Measurements from ENCODE around the gene CNGB1.
"Not testable (repeated sequence)": the region's sequence is repeated elsewhere in the genome, so short reads cannot be mapped to it uniquely, and the experiment has no call there.

The CNGB1 gene

DNA sequence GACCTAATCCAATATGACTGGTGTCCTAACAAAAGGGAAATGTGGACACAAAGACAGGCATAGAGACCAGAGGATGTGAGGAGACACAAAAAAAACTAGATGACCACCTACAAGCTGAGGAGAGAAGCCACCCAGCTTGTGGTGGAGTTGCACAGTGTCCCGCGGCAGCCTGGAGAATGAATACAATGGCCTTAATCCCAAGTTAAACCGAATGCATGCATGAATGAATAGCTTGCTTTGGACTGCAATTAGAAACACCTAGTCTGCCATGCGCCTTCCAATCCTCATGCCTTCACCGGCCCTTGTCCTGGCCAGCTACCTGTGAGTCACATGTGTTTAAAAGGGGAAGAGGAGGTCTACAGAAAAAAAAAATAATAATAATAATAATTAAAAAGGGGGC, 72.0 kb downstream of the CNGB1 start:
- no peak overlapping the region for H3K4me3 ChIP-seq (ENCODE audit: low read depth, low read length)
- TF ChIP-seq CTCF (IDR thresholded peaks at IDR 0.05; ENCODE audit: low read depth, low read length): no peak
- DNase-seq (ENCODE audit: low read depth, low spot score): no peak
- in situ Hi-C loops (cut with HindIII; ENCODE audit: low sequenced_read_pairs): no loop called here

DNA sequence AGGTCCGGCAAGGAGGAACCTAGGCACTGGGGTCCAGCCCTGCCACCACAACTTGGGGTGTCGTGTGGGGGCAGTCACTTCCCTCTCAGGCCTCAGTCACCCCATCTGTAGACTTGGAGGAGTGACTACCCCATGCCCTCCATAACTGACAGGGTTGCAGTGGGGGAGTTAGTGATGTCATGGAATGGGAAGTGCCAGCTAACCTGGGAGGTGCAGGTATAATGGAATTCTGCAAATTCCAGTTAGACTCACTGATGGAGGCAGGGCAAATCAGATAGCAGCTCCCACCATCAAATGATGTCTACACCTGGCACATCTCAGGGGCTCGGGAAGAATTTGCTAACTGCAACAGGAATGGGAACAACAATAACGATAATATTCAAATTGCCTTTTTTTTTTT, 72.9 kb downstream of the CNGB1 start:
- in situ Hi-C loops (cut with HindIII; ENCODE audit: low sequenced_read_pairs): no loop called here
- no peak for DNase-seq (ENCODE audit: low read depth, low spot score)
- no peak overlapping the region for H3K4me3 ChIP-seq (ENCODE audit: low read depth, low read length)
- TF ChIP-seq CTCF (IDR thresholded peaks at IDR 0.05; ENCODE audit: low read depth, low read length): no peak

- TF ChIP-seq CTCF (IDR thresholded peaks at IDR 0.05; ENCODE audit: low read depth, low read length): no peak
- H3K4me3 ChIP-seq (ENCODE audit: low read depth, low read length): no peak overlapping the region
- DNase-seq (ENCODE audit: low read depth, low spot score): no peak
- in situ Hi-C loops (cut with HindIII; ENCODE audit: low sequenced_read_pairs): no loop called here
Measured at GRCh38 chr16:57897053-57897784, 73.7 kb downstream of the CNGB1 start.

- DNase-seq (ENCODE audit: low read depth, low spot score); in situ Hi-C loops (cut with HindIII; ENCODE audit: low sequenced_read_pairs); H3K4me3 ChIP-seq (ENCODE audit: low read depth, low read length): not testable (repeated sequence)
Measured at GRCh38 chr16:57895081-57895547, 75.8 kb downstream of the CNGB1 start.

DNA sequence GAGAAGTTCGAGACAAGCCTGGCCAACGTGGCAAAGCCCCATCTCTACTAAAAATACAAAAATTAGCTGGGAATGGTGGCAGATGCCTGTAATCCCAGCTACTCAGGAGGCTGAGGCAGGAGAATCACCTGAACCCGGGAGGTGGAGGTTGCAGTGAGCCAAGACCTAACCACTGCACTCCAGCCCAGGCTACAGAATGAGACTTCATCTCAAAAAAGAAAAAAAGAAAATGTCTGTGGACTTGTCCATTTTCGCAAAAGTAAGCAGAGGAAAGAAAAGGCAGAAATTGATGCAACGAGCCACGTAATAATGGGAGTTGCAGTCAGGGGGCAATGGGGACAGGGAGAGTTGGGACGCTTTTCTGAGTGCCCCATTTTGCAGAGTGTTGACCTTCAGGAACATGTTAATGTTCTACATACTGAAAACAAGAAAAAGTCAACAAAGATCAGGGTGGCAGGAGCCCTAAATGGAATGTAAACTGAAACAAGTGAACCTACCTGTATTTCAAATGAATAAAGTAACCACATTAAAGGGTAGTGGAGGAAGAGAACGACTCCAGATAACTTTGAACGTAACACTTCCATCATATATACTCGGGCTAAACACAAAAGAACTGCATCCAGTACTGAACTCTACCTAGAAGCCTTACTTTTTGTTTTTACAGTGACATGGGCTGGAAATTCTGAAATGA, 76.4 kb downstream of the CNGB1 start:
- no peak for TF ChIP-seq CTCF (IDR thresholded peaks at IDR 0.05; ENCODE audit: low read depth, low read length)
- in situ Hi-C loops (cut with HindIII; ENCODE audit: low sequenced_read_pairs): no loop called here
- H3K4me3 ChIP-seq (ENCODE audit: low read depth, low read length): no peak overlapping the region
- DNase-seq (ENCODE audit: low read depth, low spot score): no peak

DNA sequence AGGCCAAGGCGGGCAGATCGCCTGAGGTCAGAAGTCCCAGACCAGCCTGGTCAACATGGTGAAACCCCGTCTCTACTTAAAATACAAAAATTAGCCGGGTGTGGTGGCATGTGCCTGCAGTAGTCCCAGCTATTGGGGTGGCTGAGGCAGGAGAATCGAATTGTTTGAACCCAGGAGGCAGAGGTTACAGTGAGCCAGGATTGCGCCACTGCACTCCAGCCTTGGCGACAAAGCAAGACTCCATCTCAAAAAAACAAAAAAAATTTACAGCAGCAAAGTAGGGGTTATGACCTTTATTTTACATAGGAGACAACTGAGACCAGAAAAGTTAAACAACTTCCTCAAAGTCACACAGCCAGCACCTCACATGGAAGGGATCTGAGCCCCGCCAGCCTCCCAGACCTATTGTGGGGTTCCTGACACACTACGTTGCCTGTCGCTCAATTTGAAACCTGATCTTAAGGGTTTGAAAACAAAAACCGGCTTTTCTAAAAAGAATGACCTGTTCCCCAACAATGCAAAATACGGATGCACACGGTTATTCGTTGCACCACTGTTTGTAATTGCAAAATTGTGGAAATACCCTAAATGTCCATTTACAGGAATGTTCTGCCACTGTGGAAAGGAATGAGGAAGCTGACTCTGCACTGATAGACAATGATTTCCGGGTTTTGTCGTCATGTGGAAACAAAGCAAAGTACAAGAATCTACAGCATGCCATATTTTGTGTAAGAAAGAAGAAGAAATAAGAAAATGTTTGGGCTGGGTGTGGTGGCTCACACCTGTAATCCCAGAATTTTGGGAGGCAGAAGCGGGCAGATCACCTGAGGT, 77.2 kb downstream of the CNGB1 start:
- H3K4me3 ChIP-seq (ENCODE audit: low read depth, low read length): no peak overlapping the region
- in situ Hi-C loops (cut with HindIII; ENCODE audit: low sequenced_read_pairs): no loop called here
- DNase-seq (ENCODE audit: low read depth, low spot score): peak; percentile 72
- no peak for TF ChIP-seq CTCF (IDR thresholded peaks at IDR 0.05; ENCODE audit: low read depth, low read length)
